Activated T-helper 9 cell treated with anti-CD3 and anti-CD28 coated beads, Interleukin-2, amount 50 U/mL, for 16 hours (primary cell): ENCODE data around the gene KDM4C.
"Not testable (repeated sequence)": the region's sequence is repeated elsewhere in the genome, so short reads cannot be mapped to it uniquely, and the experiment has no call there.

Experiments used
- DNase-seq: peaks from one replicate; pipeline ENCODE4 v3.0.0-alpha.2; 2020; ENCODE audit warnings: low read depth

KDM4C gene

DNA sequence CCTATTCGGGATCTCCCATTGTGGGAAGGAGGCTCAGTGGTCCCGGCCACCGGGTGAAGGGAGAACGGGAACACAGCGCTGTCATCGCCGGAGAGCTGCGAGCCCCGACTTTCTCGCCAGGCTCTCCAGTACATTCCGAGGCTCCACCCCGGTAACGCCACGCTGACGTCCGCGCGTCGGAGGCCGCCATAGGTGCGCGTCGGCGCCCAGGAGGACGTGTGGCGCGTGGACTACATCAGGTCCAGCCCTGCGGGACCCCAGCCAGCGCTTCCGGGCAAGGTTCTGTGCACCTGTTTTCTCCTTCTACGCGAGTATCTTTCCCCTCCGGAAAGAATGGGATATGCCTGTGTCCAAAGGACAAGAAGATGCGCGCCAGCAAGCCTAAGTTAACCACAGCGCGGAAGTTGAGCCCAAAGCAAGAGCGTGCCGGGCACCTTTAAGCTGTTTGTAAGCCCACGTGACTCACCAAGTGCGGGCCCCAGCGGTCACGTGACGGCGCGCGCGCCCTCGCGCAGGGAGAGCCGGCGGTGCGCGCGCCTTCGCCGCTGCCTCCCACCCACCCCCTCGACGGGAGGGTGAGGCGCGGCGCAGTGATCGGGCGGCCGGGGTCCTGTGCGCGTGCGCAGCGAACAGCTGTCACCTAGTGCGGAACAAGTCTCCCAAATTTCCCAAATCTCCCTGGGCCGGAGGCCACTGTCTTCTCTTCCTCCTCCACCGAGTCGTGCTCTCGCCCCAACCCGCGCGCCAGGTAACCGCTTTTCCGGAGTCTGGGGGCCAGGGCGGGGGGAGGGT is at the start of gene KDM4C:
Gene KDM4C, plus strand, starts transcription at position 518 of the 792 bp plus-strand sequence. CDS start 35,016 bp downstream, outside the sequence.
- DNase-seq: peak; percentile 93

DNA sequence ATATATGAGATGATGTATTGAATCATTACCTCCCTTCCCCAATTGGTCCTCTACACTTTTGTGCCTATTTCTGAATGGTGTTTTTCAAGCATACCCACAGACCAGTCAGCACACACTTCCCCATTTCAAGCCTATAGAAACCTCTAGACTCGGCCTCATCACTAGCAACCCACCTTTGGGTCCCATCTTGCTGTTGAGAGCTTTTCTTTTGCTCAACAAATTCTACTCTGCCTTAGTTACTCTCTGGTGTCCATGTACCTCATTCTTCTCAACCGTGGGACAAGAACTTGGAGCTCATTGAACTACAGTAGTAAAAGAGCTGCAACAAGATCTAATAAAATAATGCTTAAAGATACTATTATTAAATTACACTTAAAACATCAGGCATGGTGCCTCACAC is 49.0 kb upstream of the KDM4C start:
- no peak for DNase-seq

DNA sequence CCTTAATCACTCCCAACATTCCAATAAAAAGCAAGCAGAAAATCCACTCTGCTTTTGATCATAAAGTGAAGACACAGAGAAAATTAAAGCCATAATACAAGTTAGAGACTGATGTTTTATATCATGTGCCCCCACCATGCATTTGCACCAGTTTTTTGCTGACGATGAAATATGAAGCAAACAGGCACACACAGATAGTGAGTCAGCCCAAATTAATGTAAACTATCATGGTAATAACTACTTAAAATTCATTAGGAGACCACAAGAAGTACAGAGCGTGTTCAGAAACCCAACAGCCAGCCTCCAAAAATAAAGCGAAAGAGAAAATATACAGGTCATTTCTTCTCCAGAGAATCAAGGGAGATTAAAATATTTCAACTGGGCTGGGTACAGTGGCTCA is 46.4 kb upstream of the KDM4C start:
- DNase-seq: no peak

- DNase-seq: no peak
Observed at GRCh38 chr9:6712041-6712440, 45.7 kb upstream of the KDM4C start.

- DNase-seq: no peak
Observed at GRCh38 chr9:6714176-6714575, 43.6 kb upstream of the KDM4C start.

GRCh38 chr9:6715153-6715754 is 42.5 kb upstream of the KDM4C start:
- DNase-seq: not testable (repeated sequence)

DNA sequence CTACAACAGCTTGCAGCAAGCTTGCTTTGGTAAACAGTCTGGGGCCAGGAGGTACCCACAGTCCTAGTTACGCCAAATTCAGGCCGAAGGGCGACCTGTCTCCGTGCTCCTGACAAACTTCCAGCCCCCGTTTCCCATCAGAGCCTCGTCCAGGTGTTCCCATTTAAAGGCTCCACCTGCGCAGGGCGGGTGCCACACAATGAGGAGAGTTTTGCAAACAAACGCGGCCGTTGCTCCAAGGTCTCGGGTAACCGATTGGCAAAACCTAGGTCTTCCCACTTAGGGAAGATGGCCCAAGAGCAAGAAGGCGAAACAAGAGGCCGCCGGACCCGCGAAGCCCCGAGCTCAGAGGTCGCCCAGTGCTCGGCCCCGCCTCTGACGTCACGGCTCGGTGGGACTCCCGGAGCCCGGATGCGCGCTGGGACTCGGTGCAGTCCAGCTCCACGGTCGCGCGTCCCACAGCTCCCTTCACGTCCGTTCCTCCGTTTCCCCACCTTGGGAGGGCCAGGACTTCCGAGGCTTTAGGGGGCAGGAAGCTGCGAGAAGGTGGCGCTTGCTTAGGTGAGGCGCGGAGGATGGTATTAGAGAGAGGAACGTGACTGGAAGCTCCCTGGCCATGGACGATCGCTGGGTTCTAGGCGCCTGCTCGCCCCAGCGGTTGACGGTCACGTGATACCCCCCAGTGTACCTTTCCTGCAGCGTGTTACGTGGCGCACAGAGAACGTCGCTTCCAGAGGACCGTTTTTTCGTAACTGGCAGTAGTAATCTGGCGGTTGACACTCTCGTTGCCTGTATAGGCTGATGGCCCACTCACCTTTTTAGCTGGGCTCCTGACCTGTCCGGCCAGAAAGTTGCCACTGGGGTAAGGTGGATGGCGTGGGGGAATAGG is 41.8 kb upstream of the KDM4C start:
- peak; percentile 45 for DNase-seq

DNA sequence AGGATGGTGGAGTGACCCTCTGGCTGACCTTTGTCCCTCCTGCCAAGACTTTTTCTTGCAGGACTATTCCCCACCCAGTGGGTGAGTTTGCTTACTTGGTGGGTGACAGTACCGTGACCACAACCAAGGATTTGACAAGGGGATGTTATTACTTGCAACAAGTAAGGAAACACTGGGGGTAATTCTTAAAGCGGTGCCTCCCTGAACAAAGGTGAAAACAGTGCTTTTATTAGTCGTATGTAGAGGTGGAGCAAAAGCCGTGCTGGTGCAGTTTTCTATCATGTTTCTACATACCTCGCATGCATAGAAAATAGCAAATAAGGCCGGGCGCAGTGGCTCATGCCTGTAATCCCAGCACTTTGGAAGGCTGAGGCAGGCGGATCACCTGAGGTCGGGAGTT is 41.0 kb upstream of the KDM4C start:
- DNase-seq: no peak

DNA sequence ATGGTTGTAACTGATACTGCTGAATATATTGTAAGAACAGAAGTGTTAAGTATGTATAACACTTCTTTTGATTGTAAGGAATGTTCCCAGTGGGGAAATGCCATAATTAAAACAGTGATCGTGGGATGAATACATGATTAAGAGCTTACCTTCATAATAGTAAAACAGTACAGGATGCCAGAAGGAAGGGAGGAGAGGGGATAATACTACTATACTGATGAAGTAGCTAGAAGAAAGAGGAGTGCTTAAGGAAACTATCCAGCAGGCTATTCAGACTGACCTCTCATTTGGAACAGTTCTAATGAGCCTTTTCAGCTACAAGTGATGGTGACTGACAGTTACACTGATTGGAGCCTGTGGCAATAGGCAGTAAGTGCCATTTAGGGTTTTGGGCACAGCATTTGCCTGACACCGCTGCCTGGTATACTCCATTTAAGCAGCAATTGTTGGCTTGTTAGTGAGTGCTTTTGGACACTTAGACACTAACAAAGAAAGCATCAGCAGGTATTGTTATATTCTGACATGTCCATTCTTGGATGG is 33.8 kb upstream of the KDM4C start:
- no peak for DNase-seq

DNA sequence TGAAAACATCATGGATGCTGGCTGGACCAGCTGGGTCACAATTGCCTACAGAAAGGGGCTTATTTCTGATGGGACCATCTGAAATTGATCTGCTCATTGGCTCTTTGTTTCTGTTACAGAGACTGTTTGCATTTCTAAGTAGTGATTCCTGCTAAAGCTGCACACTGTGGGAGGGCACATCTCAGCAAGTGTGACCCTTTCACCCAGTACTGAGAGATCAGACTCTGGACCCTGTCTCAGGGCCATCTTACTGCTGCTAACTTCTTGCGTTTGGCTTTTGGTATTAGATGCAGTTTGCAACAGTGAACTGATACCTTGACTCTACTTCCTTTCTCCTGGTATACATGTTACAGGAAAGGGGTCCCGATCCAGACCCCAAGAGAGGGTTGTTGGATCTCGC is 24.5 kb upstream of the KDM4C start:
- no peak for DNase-seq

DNA sequence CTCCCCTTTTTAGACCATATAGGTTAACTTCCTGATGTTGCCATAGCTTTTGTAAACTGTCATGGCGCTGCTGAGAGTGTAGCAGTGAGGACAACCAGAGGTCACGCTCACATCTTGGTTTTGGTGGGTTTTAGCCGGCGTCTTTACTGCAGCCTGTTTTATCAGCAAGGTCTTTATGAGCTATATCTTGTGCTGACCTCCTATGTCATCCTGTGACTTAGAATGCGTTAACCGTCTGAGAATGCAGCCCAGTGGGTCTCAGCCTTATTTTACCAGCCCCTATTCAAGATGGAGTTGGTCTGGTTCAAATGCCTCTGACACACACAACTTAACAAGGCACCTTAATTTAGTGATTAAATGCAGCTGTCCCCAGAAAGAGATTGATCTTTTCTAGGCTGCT is 23.9 kb upstream of the KDM4C start:
- DNase-seq: no peak

GRCh38 chr9:6735422-6735821 is 22.4 kb upstream of the KDM4C start:
- DNase-seq: no peak

DNA sequence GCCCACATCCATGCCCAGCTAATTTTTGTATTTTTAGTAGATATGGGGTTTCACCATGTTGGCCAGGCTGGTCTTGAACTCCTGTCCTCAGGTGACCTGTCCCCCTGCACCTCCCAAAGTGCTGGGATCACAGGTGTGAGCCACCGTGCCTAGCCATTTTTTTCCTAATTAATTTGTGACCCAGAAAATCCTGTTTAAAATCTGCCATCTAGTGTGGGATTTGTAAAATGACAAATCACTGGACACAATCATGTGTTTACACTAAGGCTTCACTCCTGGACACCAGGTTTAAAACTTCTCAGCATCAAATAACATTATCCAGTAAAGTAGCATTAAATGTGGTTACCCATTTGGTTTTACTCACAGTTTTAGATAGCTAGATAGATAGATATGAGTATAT is 18.6 kb upstream of the KDM4C start:
- no peak for DNase-seq

DNA sequence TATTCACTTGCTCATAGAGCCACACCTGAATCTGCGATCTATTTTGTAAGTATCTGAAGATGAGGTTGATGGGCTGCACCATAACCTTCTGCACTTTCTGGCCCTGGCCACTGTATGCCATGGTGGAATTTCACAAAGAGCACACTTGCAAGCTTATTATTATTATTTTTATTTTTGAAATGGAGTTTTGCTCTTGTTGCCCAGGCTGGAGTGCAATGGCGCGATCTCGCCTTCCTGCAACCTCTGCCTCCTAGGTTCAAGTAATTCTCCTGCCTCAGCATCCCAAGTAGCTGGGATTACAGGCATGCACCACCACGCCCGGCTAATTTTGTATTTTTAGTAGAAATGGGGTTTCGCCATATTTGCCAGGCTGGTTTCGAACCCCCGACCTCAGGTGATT is 8.9 kb upstream of the KDM4C start:
- DNase-seq: not testable (repeated sequence)

DNA sequence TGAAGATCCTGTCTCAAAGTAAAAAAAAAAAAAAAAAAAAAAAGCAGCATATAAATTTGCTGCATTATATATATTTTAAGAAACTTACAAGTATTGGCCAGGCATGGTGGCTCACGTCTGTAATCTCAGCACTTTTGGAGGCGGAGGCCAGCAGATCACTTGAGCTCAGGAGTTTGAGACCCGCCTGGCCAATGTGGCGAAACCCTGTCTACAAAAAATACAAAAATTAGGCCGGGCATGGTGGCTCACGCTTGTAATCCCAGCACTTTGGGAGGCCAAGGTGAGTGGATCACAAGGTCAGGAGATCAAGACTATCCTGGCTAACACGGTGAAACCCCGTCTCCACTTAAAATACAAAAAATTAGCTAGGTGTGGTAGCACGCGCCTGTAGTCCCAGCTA is 2.9 kb upstream of the KDM4C start:
- DNase-seq: not testable (repeated sequence)

DNA sequence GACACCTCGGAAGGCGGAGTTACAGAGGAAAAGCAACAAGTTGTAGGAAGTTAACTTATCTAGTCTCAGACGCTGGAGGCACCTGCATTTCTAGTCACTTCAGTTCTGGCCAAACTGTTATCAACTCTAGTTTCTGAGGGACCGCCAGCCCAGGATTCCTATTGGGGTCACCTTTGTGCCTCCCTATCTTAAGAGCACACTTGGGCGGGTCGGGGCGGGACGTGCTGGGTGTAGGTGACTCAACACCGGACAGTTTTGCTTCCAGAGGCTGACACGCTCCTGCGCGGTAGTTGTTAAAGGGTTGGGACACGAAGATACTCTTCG is 679 bp upstream of the KDM4C start:
- DNase-seq: no peak

- no peak for DNase-seq
Observed at GRCh38 chr9:6758248-6758497, 400 bp downstream of the KDM4C start.

GRCh38 chr9:6758498-6759184 is 868 bp downstream of the KDM4C start:
- DNase-seq: peak; percentile 36

GRCh38 chr9:6759185-6759977 is 1.6 kb downstream of the KDM4C start:
- DNase-seq: peak; percentile 16

GRCh38 chr9:6761306-6761705 is 3.5 kb downstream of the KDM4C start:
- no peak for DNase-seq

- DNase-seq: no peak
Observed at GRCh38 chr9:6763244-6763643, 5.5 kb downstream of the KDM4C start.

GRCh38 chr9:6764011-6764410 is 6.2 kb downstream of the KDM4C start:
- no peak for DNase-seq
